Adrenal gland (tissue), 5 donors: ENCODE data around the gene DOK6.

Source experiments
- CTCF ChIP-seq, 6 experiments: fragments of 450-650 bp in 4 of 6; fragments of 200-600 bp in 2 of 6; sonication (generic) in 1 of 6; IDR thresholded peaks; 1 replicate in 5 of 6; 2 replicates in 1 of 6; pipeline versions ENCODE4 v1.5.1 to v1.8.0; 2016 to 2021; ENCODE audit warnings: antibody characterized with exemption in 6 of 6, mild to moderate bottlenecking in 2 of 6, moderate library complexity in 1 of 6
- POLR2A ChIP-seq, 2 donors: fragments of 450-650 bp; IDR thresholded peaks; one replicate each; pipeline ENCODE4 v1.6.1; 2017; ENCODE audit warnings: antibody characterized with exemption in 2 of 2, mild to moderate bottlenecking in 2 of 2, moderate library complexity in 1 of 2
- donor health status: DM: no; HTN: no; CAD: no.

GRCh38 chr18:69763002-69763401, 362.3 kb downstream of the DOK6 start:
- TF ChIP-seq CTCF (IDR thresholded peaks at IDR 0.05) (no peak), POLR2A (IDR thresholded peaks at IDR 0.05) (no peak)
